PC-9 (cell line): ENCODE measurements around the gene MICAL3.

Experiments
- CTCF ChIP-seq: fragments of 200-600 bp; sonication (generic); conservative IDR thresholded peaks from 2 replicates; pipeline ENCODE4 v1.6.1; 2017; ENCODE audit warnings: mixed run types, antibody characterized with exemption, mild to moderate bottlenecking, moderate library complexity
- EZH2 ChIP-seq: fragments of 200-600 bp; sonication (generic); IDR thresholded peaks from 2 replicates; pipeline ENCODE4 v1.8.0; 2017; ENCODE audit warnings: antibody characterized with exemption, low read depth

- no peak for TF ChIP-seq CTCF
- TF ChIP-seq EZH2: no peak
Observed at GRCh38 chr22:17743661-17744411, 280.5 kb downstream of the MICAL3 start.
